Ascending aorta (tissue), 2 donors: ENCODE results near the gene ULK2. TPM values are rescaled to one million over a fixed set of nuclear protein-coding genes. Genes with fewer than 3 reads are reported as not detected.

Source experiments
- DNase-seq, 2 donors: peaks; one replicate each; pipeline ENCODE4 v3.0.0-alpha.2; 2019; ENCODE audit warnings: low spot score in 2 of 2
- H3K27ac ChIP-seq, 2 donors: fragments of 200-600 bp; sonication (generic); one replicate each; pipeline ENCODE4 v1.5.1; 2016 to 2017; ENCODE audit warnings: mild to moderate bottlenecking in 1 of 2
- H3K27me3 ChIP-seq: fragments of 200-600 bp; sonication (generic); one replicate; pipeline ENCODE4 v1.5.1; 2017
- H3K36me3 ChIP-seq, 2 donors: fragments of 200-600 bp; sonication (generic); one replicate each; pipeline ENCODE4 v1.5.1; 2016
- H3K4me1 ChIP-seq, 2 donors: fragments of 200-600 bp; sonication (generic); one replicate each; pipeline ENCODE4 v1.5.1; 2016 to 2017; ENCODE audit warnings: mild to moderate bottlenecking in 1 of 2
- H3K4me3 ChIP-seq, 2 donors: fragments of 200-600 bp; sonication (generic); one replicate each; pipeline ENCODE4 v1.5.1; 2016 to 2017; ENCODE audit warnings: mild to moderate bottlenecking in 1 of 2
- H3K9me3 ChIP-seq, 2 donors: fragments of 200-600 bp; sonication (generic); one replicate each; pipeline ENCODE4 v1.5.1; 2016
- intact Hi-C: fragments of 100-400 bp; cut with DNase I; formaldehyde crosslinking; loops from one replicate; pipeline ENCODE4 v1.15.1; 2023
- total RNA-seq: library from RNA; depleted of rRNA; stranded (reverse); fragments of >200 nt; gene quantifications from one replicate; pipeline ENCODE4 v1.1.0, GENCODE V29; 2016
- TF ChIP-seq, protein P1 (sequence below), 3 experiments: fragments of 200-600 bp in 2 of 3; fragments of 450-650 bp in 1 of 3; sonication (generic) in 2 of 3; IDR thresholded peaks; one replicate each; pipeline ENCODE4 v1.5.1; 2016 to 2019; ENCODE audit warnings: antibody characterized with exemption in 3 of 3, mild to moderate bottlenecking in 1 of 3, moderate library complexity in 1 of 3

The ULK2 gene
- total RNA-seq, 1 donor from 2014 or later: 7.1 TPM

DNA sequence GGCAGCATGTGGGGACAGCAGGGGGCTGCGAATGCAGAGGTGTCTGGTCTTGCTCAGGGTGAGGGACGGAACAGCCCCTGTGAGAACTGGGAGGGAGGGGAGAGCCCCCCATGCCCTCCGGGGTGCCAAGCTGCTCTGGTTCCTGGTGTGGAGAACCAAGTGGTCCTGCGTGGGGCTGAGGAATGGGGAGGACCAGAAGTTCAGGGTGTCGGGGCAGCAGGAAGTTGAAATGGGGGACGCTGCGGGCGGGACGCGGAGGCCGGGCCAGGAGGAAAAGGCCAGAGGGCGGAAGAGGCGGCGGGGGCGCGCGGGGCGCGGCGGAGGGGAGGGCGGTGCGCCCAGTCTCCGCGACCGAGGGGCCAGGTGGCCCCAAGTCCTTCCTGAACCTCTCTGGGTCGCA is 123.2 kb downstream of the ULK2 start:
- DNase-seq: no peak
- TF ChIP-seq, protein P1, sequence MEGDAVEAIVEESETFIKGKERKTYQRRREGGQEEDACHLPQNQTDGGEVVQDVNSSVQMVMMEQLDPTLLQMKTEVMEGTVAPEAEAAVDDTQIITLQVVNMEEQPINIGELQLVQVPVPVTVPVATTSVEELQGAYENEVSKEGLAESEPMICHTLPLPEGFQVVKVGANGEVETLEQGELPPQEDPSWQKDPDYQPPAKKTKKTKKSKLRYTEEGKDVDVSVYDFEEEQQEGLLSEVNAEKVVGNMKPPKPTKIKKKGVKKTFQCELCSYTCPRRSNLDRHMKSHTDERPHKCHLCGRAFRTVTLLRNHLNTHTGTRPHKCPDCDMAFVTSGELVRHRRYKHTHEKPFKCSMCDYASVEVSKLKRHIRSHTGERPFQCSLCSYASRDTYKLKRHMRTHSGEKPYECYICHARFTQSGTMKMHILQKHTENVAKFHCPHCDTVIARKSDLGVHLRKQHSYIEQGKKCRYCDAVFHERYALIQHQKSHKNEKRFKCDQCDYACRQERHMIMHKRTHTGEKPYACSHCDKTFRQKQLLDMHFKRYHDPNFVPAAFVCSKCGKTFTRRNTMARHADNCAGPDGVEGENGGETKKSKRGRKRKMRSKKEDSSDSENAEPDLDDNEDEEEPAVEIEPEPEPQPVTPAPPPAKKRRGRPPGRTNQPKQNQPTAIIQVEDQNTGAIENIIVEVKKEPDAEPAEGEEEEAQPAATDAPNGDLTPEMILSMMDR (IDR thresholded peaks at IDR 0.05): no peak
- Histone ChIP-seq H3K36me3 (no peaks in the 10 kb centered on the region), H3K4me1 (peaks cover 3 to 17% of the 10 kb centered on the region in 2 donors), H3K4me3 (peak overlapping the region; percentile 51 to 75), H3K27me3 (no peaks in the 10 kb centered on the region), H3K9me3 (no peaks in the 10 kb centered on the region), H3K27ac (peak overlapping the region; percentile 37 to 48)
- intact Hi-C loops: no loop called here

DNA sequence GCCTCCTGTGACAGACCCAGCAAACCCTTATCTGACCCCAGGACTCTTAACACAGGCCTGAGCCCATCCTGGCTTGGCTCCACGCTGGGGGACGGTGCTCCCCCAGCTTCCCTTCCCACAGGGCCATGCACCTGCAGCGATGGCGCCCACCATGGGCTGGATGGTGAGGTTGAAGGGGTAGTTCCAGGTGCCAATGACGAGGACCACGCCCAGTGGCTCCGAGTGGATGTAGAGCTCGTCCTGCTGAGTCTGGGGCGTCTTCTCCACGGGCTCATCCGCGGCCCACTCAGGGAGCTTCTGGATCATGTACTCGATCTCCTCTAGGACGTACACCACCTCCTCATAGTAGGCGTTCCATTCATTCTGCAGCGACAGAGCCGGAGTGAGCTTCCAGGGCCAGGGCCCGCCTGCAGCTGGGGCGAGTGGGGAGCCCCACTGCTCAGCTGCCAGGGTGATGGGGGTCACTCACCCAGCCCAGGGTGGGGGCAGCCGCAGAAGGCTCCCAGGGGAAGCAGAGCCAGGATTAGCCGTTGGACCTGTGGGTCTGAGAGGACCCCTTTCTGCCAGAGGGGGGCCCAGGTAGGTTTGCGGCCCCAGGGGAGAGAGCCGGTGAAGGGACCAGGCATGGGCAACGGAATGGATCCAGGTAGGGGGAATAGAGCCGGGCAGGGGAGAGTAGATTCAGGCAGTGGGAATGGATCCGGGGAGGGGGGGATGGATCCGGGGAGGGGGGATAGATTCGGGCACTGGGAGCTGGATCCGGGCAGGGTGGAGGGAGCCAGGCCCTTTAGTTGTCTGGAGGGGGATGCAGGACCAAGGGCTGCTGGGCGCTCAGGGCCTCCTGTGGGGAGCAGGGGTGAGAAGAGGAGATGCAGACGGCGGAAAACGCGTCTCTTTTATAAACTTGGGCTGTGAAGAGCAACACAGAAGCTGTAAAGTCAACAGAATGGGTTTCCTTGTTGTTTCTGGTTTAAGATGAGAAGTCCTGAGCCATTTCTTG is 124.3 kb downstream of the ULK2 start:
- TF ChIP-seq, protein P1 (IDR thresholded peaks at IDR 0.05): no peak
- peaks cover 3 to 14% of the 10 kb centered on the region in 2 donors for H3K4me1 ChIP-seq
- H3K27ac ChIP-seq: no peak overlapping the region
- no peaks in the 10 kb centered on the region for H3K27me3 ChIP-seq
- intact Hi-C loops: no loop called here
- no peak overlapping the region for H3K4me3 ChIP-seq
- DNase-seq: no peak
- H3K36me3 ChIP-seq: no peaks in the 10 kb centered on the region
- no peaks in the 10 kb centered on the region for H3K9me3 ChIP-seq

DNA sequence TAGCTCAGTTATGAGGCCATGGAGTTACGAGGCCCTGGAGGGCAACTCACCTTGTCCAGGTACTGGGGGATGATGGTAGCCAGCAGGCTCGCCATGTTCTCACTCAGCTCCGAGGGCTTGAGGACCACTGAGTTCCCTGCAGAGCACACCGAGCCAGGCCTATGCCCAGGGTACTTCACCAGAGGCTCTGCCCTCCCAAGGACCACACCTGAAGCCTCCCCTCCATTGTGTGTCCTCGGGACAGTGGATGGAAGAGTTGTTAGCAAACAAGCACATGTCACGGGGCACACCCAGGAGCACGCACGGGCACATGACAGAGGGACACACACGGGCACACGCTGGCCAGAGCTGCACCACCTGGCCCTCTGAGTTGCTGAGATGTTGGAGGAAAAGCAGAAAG is 125.2 kb downstream of the ULK2 start:
- Histone ChIP-seq H3K36me3 (no peaks in the 10 kb centered on the region), H3K27me3 (no peaks in the 10 kb centered on the region), H3K27ac (no peak overlapping the region), H3K9me3 (no peaks in the 10 kb centered on the region), H3K4me3 (no peak overlapping the region), H3K4me1 (peaks cover 3 to 12% of the 10 kb centered on the region in 2 donors)
- TF ChIP-seq, protein P1 (IDR thresholded peaks at IDR 0.05): no peak
- no peak for DNase-seq
- intact Hi-C loops: no loop called here

DNA sequence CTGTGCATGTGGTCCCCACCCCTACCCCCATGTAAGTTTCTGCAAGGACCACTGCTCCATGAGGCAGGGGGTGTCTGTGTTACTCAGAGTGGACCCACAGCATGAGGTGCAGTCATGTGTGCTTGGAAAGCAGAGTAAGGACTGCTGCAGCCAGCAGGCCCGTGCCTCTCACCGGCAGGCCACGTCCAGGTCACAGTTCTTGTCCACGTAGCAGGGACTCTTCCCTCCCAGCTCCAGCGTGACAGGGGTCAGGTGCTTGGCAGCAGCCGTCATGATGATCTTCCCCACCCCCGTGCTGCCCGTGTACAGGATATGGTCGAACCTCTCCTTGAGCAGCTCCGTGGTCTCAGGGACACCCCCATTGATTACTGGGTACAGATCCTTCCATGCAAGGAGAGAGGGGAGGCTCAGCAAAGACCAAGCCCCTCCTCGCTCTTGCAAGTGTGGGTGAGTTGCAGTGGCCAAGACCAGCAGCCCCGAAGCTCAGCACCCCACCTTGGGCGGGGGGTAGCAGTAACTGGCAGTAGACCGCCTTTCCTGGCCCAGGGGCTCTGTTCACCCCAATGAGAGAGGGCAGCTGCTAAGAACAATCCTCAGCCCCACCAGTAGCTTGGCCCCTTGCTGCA is 125.8 kb downstream of the ULK2 start:
- Histone ChIP-seq H3K27ac (no peak overlapping the region), H3K36me3 (no peaks in the 10 kb centered on the region), H3K4me3 (no peak overlapping the region), H3K4me1 (peaks cover 3 to 12% of the 10 kb centered on the region in 2 donors), H3K9me3 (no peaks in the 10 kb centered on the region), H3K27me3 (no peaks in the 10 kb centered on the region)
- no peak for DNase-seq
- TF ChIP-seq, protein P1 (IDR thresholded peaks at IDR 0.05): no peak
- intact Hi-C loops: no loop called here

DNA sequence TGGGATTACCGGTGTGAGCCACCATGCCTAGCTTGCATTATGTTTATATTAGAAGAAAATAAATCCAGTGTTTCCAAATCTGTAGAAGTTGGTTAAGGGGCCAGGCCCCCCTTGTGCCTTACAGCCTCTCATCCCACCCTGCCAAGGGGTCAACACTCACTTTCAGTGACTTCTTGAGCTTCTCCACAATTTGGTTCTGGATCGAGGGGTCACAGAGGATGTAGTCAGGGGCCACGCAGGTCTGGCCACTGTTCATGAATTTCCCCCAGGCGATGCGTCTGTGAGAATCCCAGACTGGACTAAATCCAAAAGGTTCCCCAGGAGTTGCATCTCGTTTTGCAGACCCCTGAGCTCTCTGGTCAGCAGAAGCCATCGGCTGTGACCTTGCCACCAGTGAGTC is 126.8 kb downstream of the ULK2 start:
- Histone ChIP-seq H3K27ac (no peak overlapping the region), H3K4me3 (no peak overlapping the region), H3K36me3 (no peaks in the 10 kb centered on the region), H3K9me3 (no peaks in the 10 kb centered on the region), H3K4me1 (peaks cover 3 to 12% of the 10 kb centered on the region in 2 donors), H3K27me3 (no peaks in the 10 kb centered on the region)
- TF ChIP-seq, protein P1 (IDR thresholded peaks at IDR 0.05): no peak
- no peak for DNase-seq
- intact Hi-C loops: no loop called here
